Karpas-422 (cell line): ENCODE results near the gene BTBD2. TPM values are rescaled to one million over a fixed set of nuclear protein-coding genes. Genes with fewer than 3 reads are reported as not detected.

ENCODE experiments used
- DNase-seq: peaks from one replicate; pipeline ENCODE4 v3.0.0-alpha.2; 2015
- H2AFZ ChIP-seq: fragments of 200-600 bp; sonication (generic); 2 replicates; pipeline ENCODE4 v1.6.1; 2014; ENCODE audit warnings: antibody characterized with exemption, low read length, mixed read lengths
- H3K27ac ChIP-seq: fragments of 200-600 bp; sonication (generic); 2 replicates; pipeline ENCODE4 v1.5.1; 2014; ENCODE audit warnings: mild to moderate bottlenecking, low read length, moderate library complexity
- H3K27me3 ChIP-seq: fragments of 200-600 bp; sonication (generic); 2 replicates; pipeline ENCODE4 v1.6.1; 2014; ENCODE audit warnings: low read length, mixed read lengths
- H3K36me3 ChIP-seq: fragments of 200-600 bp; sonication (generic); 2 replicates; pipeline ENCODE4 v1.6.1; 2014; ENCODE audit warnings: low read length, mixed read lengths; ENCODE audit not compliant: insufficient read depth
- H3K4me1 ChIP-seq: fragments of 200-600 bp; sonication (generic); 2 replicates; pipeline ENCODE4 v1.6.1; 2014; ENCODE audit warnings: mild to moderate bottlenecking, low read length, mixed read lengths
- H3K4me2 ChIP-seq: fragments of 200-600 bp; sonication (generic); 2 replicates; pipeline ENCODE4 v1.6.1; 2014; ENCODE audit warnings: low read length, low read depth, mild to moderate bottlenecking; ENCODE audit not compliant: poor library complexity, severe bottlenecking
- H3K4me3 ChIP-seq: fragments of 200-600 bp; sonication (generic); 2 replicates; pipeline ENCODE4 v1.5.1; 2014; ENCODE audit warnings: mild to moderate bottlenecking, antibody characterized with exemption, low read length, mixed read lengths
- H3K79me2 ChIP-seq: fragments of 200-600 bp; sonication (generic); 2 replicates; pipeline ENCODE4 v1.6.1; 2014; ENCODE audit warnings: mild to moderate bottlenecking, low read length, mixed read lengths
- H3K9ac ChIP-seq: fragments of 200-600 bp; sonication (generic); 2 replicates; pipeline ENCODE4 v1.6.0; 2014; ENCODE audit warnings: low read length
- H3K9me2 ChIP-seq: fragments of 200-600 bp; sonication (generic), shearing (Covaris generic); replicated peaks from 2 replicates; pipeline ENCODE4 v1.6.0; 2014; ENCODE audit warnings: mild to moderate bottlenecking, low read length, moderate library complexity; ENCODE audit not compliant: insufficient read depth
- H3K9me3 ChIP-seq: fragments of 300-700, 200-600 bp; sonication (generic); 2 replicates; pipeline ENCODE4 v1.6.1; 2014; ENCODE audit warnings: low read length, mixed read lengths
- H4K20me1 ChIP-seq: fragments of 200-600 bp; sonication (generic); 2 replicates; pipeline ENCODE4 v1.6.1; 2014; ENCODE audit warnings: mild to moderate bottlenecking, antibody characterized with exemption, low read length, low read depth; ENCODE audit not compliant: insufficient read depth
- total RNA-seq: library from RNA; depleted of rRNA; stranded (reverse); fragments of >200 nt; shearing (Covaris generic); gene quantifications from 2 replicates; pipeline ENCODE4 v1.2.3, GENCODE V29; 2014; ENCODE audit warnings: low replicate concordance

The BTBD2 gene
- total RNA-seq, 1 experiment from 2014 or later: 66.8 TPM

DNA sequence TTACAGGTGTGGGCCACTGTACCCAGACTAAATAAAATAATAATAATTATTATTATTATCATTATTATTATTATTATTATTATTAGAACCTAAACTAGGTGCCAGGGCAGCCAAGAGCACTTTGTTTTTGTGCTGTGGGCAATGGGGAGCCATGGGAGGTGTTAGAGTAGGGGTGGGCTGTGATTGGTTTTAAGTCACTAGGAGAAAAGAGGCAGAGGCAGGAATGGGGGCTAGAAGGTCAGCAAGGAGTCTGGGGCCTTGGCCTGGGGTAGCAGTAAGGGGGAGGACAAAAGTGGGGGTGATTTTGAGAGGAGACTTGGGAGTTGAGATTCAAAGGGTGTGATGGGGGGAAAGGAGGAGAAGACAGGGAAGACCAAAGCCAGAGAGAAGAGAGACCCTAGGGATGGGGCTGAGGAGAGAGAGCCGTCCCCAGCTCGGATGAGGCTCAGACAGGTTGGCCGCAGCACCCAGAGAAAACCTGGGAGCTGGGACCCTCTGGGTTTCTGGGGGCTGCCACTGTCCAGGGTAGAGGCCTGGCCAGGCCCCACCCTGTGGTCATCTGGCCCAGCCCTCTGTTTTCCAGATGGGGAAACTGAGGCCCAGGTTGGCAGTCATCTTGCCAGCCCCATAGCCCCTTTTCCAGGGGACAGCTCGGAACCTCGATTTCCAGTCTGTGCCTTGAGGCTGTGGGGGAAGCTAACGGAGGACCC lies 17.8 kb upstream of the BTBD2 start:
- H3K4me2 ChIP-seq: no peak overlapping the region
- H3K27me3 ChIP-seq: no peaks in the 10 kb centered on the region
- no peaks in the 10 kb centered on the region for H3K79me2 ChIP-seq
- H3K4me3 ChIP-seq: no peak overlapping the region
- H3K36me3 ChIP-seq: no peaks in the 10 kb centered on the region; the same call in 1 of the 2 replicates
- no peak for DNase-seq
- no peaks in the 10 kb centered on the region for H3K9me3 ChIP-seq
- no peak overlapping the region for H3K9ac ChIP-seq
- no peak overlapping the region for H3K27ac ChIP-seq
- no peaks in the 10 kb centered on the region for H3K9me2 ChIP-seq
- H2AFZ ChIP-seq: no peak overlapping the region
- H3K4me1 ChIP-seq: peaks cover 14% of the 10 kb centered on the region
- H4K20me1 ChIP-seq: no peaks in the 10 kb centered on the region

DNA sequence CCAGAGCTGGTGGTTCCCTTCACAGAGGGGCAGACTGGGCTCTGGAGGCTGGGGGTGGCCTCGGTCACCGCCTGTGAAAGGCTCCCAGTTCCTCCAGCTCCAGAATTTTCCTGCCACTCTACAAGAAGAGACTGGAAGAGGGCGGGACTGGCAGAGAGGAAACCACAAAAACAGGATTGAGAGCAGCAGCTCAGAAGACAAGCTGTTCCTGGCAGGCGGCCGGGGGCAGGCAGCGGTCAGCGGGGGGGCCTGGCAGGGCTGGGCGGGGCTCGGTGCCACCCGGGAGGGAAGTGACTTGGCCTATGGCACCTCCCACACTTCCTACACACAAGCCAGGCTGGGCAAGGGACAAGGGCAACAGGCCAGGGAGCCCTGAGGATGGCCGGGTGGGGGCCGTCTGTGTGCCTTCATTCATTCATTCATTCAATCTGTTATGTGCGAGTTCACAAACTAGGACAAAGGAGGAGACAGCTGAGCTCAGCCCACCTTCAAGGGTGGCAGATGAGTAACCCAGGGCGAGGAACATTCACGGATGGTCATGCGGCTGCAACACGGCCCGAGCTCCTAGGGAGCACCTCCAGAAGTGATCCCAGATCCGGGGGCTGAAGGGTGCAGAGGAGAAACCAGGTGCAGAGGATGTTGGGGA lies 16.9 kb upstream of the BTBD2 start:
- no peaks in the 10 kb centered on the region for H3K9me2 ChIP-seq
- peaks cover 6% of the 10 kb centered on the region for H3K4me1 ChIP-seq
- H2AFZ ChIP-seq: no peak overlapping the region
- no peak overlapping the region for H3K4me2 ChIP-seq
- no peaks in the 10 kb centered on the region for H3K27me3 ChIP-seq
- H3K36me3 ChIP-seq: no peaks in the 10 kb centered on the region
- no peaks in the 10 kb centered on the region for H3K9me3 ChIP-seq
- no peak for DNase-seq
- H4K20me1 ChIP-seq: no peaks in the 10 kb centered on the region
- no peaks in the 10 kb centered on the region for H3K79me2 ChIP-seq
- H3K4me3 ChIP-seq: no peak overlapping the region
- no peak overlapping the region for H3K27ac ChIP-seq
- no peak overlapping the region for H3K9ac ChIP-seq

DNA sequence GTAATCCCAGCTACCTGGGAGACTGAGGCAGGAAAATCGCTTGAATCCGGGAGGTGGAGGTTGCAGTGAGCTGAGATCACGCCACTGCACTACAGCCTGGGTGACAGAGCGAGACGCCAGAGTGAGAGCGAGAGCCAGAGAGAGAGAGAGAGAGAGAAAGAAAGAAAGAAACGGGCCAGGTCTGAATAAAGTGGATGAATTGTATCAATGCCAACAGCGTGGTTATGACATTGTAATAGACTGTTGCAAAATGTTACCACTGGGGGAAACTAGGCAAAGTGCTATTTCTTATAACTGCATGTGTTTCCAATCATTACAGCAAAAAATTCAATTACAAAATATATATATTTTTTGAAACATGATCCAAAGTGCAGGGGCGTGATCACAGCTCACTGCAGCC lies 11.8 kb upstream of the BTBD2 start:
- H3K9ac ChIP-seq: no peak overlapping the region
- H3K27ac ChIP-seq: no peak overlapping the region
- H3K4me2 ChIP-seq: no peak overlapping the region
- no peaks in the 10 kb centered on the region for H3K9me2 ChIP-seq
- no peak overlapping the region for H2AFZ ChIP-seq
- no peaks in the 10 kb centered on the region for H3K4me1 ChIP-seq
- no peak for DNase-seq
- H3K27me3 ChIP-seq: no peaks in the 10 kb centered on the region
- no peak overlapping the region for H3K4me3 ChIP-seq
- no peaks in the 10 kb centered on the region for H3K79me2 ChIP-seq
- peaks cover 4% of the 10 kb centered on the region for H3K9me3 ChIP-seq
- H3K36me3 ChIP-seq: no peaks in the 10 kb centered on the region
- H4K20me1 ChIP-seq: no peaks in the 10 kb centered on the region

DNA sequence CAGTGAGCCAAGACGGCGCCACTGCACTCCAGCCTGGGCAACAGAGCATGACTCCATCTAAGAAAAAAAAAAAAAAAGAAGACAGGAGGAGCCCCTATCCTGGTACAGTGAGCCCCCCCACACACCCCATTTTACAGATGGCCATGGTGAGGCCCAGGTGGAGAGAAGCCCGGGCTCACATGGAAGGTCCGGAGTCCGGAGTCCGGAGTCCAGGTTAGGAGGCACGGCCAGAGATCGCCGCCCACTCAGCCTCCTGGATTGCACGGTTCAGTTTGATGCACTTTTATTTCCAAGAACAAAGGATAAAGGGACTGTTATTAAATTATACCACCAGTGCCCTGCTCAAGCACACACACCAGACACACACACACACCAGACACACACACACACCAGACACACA lies 11.3 kb upstream of the BTBD2 start:
- Histone ChIP-seq H3K4me1 (no peaks in the 10 kb centered on the region), H3K79me2 (no peaks in the 10 kb centered on the region), H3K9me2 (no peaks in the 10 kb centered on the region), H3K36me3 (no peaks in the 10 kb centered on the region), H3K27ac (no peak overlapping the region), H3K27me3 (no peaks in the 10 kb centered on the region), H2AFZ (no peak overlapping the region), H3K4me2 (no peak overlapping the region), H3K9me3 (peaks cover 4% of the 10 kb centered on the region), H3K4me3 (no peak overlapping the region), H3K9ac (no peak overlapping the region), H4K20me1 (no peaks in the 10 kb centered on the region)
- no peak for DNase-seq

DNA sequence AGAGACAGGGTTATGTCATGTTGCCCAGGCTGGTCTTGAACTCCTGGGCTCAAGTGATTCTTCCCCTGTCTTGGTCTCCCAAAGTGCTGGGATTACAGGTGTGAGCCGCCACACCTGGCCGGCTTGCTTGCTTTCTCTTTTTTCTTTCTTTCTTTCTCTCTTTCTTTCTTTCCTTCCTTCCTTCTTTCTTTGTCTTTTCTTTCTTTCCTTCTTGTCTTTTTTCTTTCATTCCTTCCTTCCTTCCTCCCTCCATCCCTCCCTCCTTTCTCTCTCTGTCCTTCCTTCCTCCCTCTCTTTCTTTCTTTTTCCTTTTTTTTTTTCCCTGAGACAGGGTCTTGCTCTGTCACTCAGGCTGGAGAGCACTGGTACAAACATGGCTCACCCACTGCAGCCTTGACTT lies 6.8 kb upstream of the BTBD2 start:
- Histone ChIP-seq H4K20me1 (no peaks in the 10 kb centered on the region), H2AFZ (no peak overlapping the region), H3K27ac (no peak overlapping the region), H3K4me3 (no peak overlapping the region), H3K9me2 (no peaks in the 10 kb centered on the region), H3K27me3 (no peaks in the 10 kb centered on the region), H3K9me3 (peaks cover 4% of the 10 kb centered on the region), H3K79me2 (no peaks in the 10 kb centered on the region), H3K36me3 (no peaks in the 10 kb centered on the region), H3K9ac (no peak overlapping the region), H3K4me1 (no peaks in the 10 kb centered on the region; the same call in 1 of the 2 replicates), H3K4me2 (no peak overlapping the region)
- no peak for DNase-seq

DNA sequence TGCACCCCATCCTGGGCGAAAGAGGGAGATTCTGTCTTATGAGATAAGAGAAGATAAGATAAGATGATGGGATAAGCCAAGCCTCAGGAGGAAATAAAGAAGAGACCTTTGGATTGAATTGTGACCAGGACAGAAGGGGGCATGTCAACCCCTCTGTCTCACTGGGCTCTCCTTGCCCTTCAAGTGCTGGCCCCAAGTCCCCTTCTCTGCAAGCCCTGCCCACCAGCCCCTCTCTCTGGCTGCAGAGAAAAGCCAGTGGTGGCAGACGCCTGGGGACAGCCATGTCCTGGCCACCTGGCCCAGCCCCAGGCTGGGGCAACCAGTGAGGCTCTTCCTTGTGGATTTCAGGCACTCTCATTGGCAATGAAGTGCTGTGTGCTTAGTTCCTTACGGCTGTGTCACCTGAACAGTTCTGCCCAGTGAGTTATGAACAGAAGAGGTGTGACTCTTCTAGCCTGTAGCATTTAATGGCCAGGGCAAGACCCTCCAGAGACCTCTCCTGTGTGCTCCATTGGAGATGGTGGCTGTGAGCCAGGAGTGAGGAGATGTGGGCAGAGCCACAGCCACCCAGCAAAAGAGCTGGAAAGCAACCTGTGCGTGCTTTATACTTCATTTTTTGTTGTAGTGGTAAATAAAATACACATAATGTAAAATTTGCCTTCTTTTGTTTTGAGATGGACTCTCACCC lies 6.1 kb upstream of the BTBD2 start:
- no peak overlapping the region for H2AFZ ChIP-seq
- peaks cover 4% of the 10 kb centered on the region for H3K9me3 ChIP-seq
- no peak overlapping the region for H3K27ac ChIP-seq
- no peaks in the 10 kb centered on the region for H3K36me3 ChIP-seq
- no peak for DNase-seq
- no peak overlapping the region for H3K9ac ChIP-seq
- H4K20me1 ChIP-seq: no peaks in the 10 kb centered on the region
- no peak overlapping the region for H3K4me3 ChIP-seq
- no peaks in the 10 kb centered on the region for H3K9me2 ChIP-seq
- no peaks in the 10 kb centered on the region for H3K27me3 ChIP-seq
- H3K79me2 ChIP-seq: no peaks in the 10 kb centered on the region
- H3K4me1 ChIP-seq: no peaks in the 10 kb centered on the region; the same call in 1 of the 2 replicates
- no peak overlapping the region for H3K4me2 ChIP-seq

DNA sequence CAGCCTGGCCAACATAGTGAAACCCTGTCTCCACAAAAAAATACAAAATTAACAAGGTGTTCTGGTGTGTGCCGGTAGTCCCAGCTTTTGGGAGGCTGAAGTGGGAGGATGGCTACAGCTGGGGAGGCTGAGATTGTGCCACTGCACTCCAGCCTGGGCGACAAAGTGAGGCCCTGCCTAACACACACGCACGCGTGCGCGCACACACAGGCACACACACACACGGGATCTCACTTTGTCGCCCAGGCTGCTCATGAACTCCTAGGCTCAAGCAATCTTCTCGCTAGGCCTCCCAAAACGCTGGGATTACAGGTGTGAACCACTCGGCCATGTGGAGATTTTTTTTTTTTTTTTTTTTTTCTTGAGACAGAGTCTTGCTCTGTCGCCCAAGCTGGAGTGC lies 3.2 kb upstream of the BTBD2 start:
- Histone ChIP-seq H3K9ac (no peak overlapping the region), H3K36me3 (no peaks in the 10 kb centered on the region), H3K27me3 (no peaks in the 10 kb centered on the region), H2AFZ (no peak overlapping the region), H4K20me1 (no peaks in the 10 kb centered on the region), H3K4me1 (peaks cover 13% of the 10 kb centered on the region), H3K4me2 (no peak overlapping the region), H3K9me3 (no peaks in the 10 kb centered on the region), H3K9me2 (no peaks in the 10 kb centered on the region), H3K4me3 (no peak overlapping the region), H3K27ac (no peak overlapping the region), H3K79me2 (peaks cover 21% of the 10 kb centered on the region)
- DNase-seq: no peak

DNA sequence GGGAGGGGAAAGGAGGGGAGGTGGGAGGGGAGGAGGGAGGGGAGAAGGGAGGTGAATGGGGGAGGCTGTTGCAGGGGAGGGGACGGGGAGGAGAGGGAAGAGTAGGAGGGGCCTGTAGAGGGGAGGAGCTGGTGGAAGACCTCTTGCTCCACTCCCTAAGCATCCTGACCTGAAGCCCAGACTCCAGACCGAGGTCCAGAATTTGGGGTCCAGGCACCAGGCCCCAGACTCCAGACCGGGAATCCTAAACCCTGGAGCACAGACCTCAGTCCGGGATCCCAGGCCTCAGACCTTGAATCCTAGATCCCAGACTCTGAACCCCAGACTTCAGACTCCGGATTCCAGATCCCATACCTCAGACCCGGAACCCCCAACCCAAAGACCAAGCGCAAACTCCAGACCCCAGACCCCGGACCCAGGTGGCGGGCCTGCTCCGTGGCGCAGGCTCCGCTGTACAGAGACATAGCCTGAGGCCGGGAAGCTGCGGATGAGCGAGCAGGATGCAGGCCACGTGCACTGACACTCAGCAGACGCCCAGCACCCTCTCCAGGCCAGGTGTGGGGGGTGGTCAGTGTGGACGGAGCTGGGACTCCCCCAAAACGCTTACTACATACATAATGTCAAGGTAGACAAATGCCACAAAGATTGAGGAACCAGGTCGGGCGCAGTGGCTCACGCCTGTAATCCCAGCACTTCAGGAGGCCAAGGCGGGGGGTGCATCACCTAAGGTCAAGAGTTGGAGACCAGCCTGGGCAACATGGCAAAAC lies 710 bp upstream of the BTBD2 start:
- Histone ChIP-seq H4K20me1 (peaks cover 5% of the 10 kb centered on the region; the same call in 1 of the 2 replicates), H3K4me2 (peak overlapping the region; percentile 60), H3K36me3 (peaks cover 8% of the 10 kb centered on the region; the same call in 1 of the 2 replicates), H3K27ac (no peak overlapping the region), H3K4me1 (peaks cover 14% of the 10 kb centered on the region), H2AFZ (0 out of 2 replicates have a peak overlapping the region, but pooled peaks have one; percentile 32), H3K9ac (peak overlapping the region; percentile 69), H3K27me3 (no peaks in the 10 kb centered on the region), H3K4me3 (peak overlapping the region; percentile 67), H3K9me2 (no peaks in the 10 kb centered on the region), H3K79me2 (peaks cover 45% of the 10 kb centered on the region), H3K9me3 (no peaks in the 10 kb centered on the region)
- peak; percentile 90 for DNase-seq
